ENCODE data around the gene RAX2.
"Not testable (repeated sequence)": the region's sequence is repeated elsewhere in the genome, so short reads cannot be mapped to it uniquely, and the experiment has no call there.

RAX2 gene

DNA sequence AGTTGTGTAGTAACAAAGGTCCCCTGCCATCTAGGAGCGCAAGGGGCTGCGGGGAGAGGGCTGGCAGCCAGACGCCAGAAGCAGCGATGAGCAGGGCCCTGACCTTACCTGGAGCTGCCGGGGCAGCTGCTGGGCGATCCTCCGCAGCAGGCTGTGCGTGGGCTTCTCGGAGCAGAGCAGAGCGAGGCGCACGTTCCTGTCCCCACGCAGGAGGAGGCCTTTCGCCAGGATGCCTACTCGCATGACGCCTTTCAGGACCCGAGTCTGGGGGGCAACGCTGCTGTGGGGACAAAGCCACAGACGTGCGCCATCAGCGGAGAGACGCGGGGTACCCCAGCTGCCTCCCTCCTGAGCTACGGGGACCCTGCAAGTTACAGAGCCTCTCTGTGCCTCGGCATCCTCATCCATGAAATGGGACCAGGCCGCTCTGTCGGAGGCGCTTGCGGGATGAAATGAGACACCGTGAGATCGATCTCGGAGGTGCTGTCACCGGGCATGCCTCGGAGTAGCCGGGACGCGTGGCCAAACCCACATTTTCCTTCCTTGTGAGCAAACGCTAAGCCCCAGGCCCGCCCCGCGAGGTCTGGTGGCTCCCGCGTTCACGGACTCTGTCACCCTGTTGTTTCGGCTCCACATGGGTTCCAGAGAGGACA is 44.7 kb upstream of the RAX2 start:
- no peak overlapping the region for H3K4me3 ChIP-seq (ENCODE audit: low read depth, low read length)
- ChIA-PET CTCF (interaction anchor here (1.7 kb wide), 1 partner anchor 9 kb away, joined by 5 read pairs; no protein-coding TSS in a partner anchor), POLR2A (no interaction called here)
- no peak for DNase-seq (ENCODE audit: low read depth, low spot score)
- TF ChIP-seq, protein P1, sequence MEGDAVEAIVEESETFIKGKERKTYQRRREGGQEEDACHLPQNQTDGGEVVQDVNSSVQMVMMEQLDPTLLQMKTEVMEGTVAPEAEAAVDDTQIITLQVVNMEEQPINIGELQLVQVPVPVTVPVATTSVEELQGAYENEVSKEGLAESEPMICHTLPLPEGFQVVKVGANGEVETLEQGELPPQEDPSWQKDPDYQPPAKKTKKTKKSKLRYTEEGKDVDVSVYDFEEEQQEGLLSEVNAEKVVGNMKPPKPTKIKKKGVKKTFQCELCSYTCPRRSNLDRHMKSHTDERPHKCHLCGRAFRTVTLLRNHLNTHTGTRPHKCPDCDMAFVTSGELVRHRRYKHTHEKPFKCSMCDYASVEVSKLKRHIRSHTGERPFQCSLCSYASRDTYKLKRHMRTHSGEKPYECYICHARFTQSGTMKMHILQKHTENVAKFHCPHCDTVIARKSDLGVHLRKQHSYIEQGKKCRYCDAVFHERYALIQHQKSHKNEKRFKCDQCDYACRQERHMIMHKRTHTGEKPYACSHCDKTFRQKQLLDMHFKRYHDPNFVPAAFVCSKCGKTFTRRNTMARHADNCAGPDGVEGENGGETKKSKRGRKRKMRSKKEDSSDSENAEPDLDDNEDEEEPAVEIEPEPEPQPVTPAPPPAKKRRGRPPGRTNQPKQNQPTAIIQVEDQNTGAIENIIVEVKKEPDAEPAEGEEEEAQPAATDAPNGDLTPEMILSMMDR (IDR thresholded peaks at IDR 0.05; ENCODE audit: insufficient read depth, low read length, missing control alignments): no peak

DNA sequence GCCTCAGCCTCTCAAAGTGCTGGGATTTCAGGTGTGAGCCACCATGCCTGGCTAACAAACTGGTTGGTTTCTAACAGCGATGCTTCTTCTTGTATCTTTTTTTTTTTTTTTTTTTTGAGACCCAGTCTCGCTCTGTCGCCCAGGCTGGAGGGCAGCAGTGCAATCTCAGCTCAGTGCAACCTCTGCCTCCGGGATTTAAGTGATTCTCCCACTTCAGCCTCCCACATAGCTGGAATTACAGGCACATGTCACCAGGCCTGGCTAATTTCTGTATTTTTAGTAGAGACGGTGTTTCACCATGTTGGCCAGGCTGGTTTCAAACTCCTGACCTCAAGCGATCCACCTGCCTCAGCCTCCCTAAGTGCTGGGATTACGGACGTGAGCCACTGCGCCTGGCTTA is 44.1 kb upstream of the RAX2 start:
- H3K4me3 ChIP-seq (ENCODE audit: low read depth, low read length); DNase-seq (ENCODE audit: low read depth, low spot score); POLR2A ChIA-PET: not testable (repeated sequence)
- CTCF ChIA-PET: interaction anchor here (1.7 kb wide), 1 partner anchor 10 kb away, joined by 5 read pairs; no protein-coding TSS in a partner anchor

DNA sequence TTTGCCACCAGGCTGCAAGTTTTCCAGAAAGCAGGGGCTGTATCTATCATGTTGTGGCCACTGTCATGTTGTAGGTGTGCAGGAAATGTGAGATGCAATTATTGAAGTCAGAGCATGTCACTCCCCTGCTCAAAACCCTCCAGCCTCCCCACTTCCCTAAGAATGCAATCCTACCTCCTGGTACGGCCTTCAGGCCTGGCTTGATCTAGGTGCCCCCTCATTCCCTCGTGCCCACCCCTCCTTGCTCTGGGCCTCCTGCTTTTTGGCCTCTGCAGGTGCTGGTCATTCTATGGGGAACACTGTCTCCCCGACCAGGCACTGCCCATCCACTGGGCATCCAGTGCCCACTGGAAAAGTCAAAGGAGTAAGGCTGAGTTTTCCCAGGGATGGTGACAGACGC is 42.6 kb upstream of the RAX2 start:
- ChIA-PET CTCF (no interaction called here), POLR2A (no interaction called here)
- DNase-seq (ENCODE audit: low read depth, low spot score): no peak
- H3K4me3 ChIP-seq (ENCODE audit: low read depth, low read length): no peak overlapping the region
- TF ChIP-seq, protein P1 (IDR thresholded peaks at IDR 0.05; ENCODE audit: insufficient read depth, low read length, missing control alignments): no peak

DNA sequence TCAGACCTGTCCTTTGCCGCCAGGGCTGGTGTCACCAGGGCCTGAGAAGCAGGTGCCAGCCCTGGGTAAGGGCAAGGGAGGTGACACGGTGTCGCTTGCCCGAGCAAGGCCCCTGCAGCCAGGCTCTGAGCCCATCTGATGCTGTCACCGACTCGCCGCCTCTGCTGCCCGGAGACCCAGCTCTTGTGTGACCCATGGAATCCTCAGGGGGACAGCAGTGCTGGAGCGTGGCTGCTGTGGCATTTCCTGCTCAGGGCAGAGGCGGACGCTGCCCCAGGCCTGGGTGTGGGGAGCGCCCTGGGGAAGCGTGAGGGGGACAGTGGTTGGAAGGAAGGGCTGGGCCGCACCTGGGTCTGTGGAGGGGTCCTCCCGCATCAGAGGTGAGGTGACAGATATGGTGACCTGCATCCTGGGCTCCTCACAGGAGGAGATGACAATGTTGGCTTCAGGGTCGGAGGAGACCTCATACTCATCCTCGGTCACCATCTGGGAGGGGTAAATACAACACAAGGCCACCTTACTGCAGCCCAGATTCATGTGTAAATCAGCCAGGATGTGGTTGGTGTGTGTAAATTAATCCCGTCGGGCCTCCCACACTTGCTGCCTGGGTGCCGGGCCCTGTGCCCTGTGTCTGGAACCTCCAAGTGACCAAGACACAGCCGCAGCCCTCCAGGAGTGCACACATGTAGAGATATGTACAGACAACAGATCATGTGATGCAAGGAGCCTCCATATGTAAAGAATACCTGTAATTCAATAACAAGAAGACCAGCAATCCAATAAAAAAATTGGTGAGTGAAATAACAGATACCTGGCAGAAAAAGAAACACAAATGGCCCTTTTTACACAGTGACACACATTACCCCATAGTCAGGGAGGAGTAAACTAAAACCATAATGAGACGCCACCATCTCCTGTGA is 41.7 kb upstream of the RAX2 start:
- no peak for DNase-seq (ENCODE audit: low read depth, low spot score)
- CTCF ChIA-PET: interaction anchor here (4.7 kb wide), 1 partner anchor 9 kb away, joined by 17 read pairs; no protein-coding TSS in a partner anchor
- no peak overlapping the region for H3K4me3 ChIP-seq (ENCODE audit: low read depth, low read length)
- POLR2A ChIA-PET: no interaction called here
- TF ChIP-seq, protein P1 (IDR thresholded peaks at IDR 0.05; ENCODE audit: insufficient read depth, low read length, missing control alignments): no peak

DNA sequence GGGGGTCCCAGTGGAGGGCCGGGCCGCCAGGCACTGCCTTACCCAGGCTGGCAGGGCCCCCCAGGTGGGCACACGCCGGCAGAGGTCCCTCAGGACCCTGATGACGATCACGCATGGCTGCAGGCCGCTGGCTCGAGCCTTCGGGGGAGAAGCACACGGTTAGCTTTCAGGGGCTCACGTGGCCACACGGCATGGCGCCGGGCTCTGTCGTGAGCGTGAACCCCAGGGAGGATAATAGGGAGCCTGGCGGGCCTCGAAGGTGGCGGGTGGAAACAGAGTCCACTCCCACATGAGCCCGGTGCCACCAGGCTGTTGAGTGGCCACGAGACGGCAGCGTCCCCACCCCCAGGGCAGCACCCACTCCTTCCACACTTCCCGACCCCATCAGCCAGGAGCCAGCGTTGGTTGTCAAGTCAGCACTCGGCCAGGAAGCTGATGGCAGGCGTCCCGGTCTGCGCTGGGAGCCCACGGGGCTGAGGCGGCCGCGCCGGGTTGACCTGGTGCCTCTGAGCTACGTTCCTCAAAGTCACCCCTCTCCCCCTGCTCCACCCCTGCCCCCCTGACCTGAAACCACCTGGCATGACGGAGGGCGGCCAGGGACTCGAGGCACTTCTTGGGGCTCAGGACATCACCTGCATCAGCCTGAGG is 38.8 kb upstream of the RAX2 start:
- POLR2A ChIA-PET: no interaction called here
- TF ChIP-seq, protein P1 (IDR thresholded peaks at IDR 0.05; ENCODE audit: insufficient read depth, low read length, missing control alignments): no peak
- no peak for DNase-seq (ENCODE audit: low read depth, low spot score)
- CTCF ChIA-PET: interaction anchor here (4.7 kb wide), 1 partner anchor 12 kb away, joined by 17 read pairs; no protein-coding TSS in a partner anchor
- H3K4me3 ChIP-seq (ENCODE audit: low read depth, low read length): no peak overlapping the region

DNA sequence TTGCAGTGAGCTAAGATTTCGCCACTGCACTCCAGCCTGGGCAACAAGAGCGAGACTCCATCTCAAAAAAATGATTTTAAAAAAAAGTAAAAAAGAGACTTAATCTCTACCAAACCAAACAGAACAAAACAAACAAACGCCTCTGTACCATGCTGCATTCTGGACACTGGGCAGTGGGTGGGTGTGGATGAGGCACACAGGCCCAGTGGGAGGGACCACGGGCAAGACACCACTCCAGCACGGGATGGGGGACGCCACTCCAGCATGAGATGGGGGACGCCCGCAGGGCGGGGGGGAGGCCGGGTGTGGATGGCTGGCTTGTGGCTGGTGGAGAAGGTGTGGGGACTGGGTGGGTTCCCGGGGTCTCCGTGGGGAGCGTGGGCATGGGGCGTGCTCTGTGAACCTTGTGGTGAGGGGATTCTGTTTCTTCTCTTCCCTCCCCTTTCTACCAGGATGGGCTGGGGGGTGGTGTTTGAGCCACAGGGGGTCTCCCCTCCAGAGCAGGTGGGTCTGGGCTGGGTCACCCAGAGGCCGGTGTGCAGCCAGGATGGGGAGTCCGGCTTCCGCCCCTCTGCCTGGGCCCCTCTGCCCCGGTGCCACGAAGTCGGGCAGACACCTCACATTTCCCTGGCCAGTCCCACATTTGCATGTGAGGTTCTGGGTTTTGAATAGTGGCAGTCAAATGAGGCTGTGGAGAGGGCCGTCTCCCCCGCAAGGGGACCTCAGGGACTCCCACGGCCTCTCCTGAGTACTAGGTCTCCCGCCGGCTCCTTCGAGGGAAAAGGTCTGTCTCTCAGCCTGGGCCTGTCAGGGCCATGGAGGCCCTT is 38.1 kb upstream of the RAX2 start:
- ChIA-PET POLR2A (no interaction called here), CTCF (interaction anchor here (0.9 to 4.7 kb wide), 2 partner anchors 8 to 12 kb away, joined by 3 to 17 read pairs; no protein-coding TSS in a partner anchor)
- TF ChIP-seq, protein P1 (IDR thresholded peaks at IDR 0.05; ENCODE audit: insufficient read depth, low read length, missing control alignments): no peak
- H3K4me3 ChIP-seq (ENCODE audit: low read depth, low read length): no peak overlapping the region
- no peak for DNase-seq (ENCODE audit: low read depth, low spot score)

All from AG04449 (cell line).